Inflammatory macrophage treated with lipopolysaccharide for 1 hour (primary cell): ENCODE data around the gene GRAP.
"Not testable (repeated sequence)": the region's sequence is repeated elsewhere in the genome, so short reads cannot be mapped to it uniquely, and the experiment has no call there.

ENCODE experiments used
- DNase-seq, 2 donors: peaks; one replicate each; pipeline ENCODE4 v3.0.0-alpha.2; 2020 to 2022

Gene GRAP

GRCh38 chr17:19041871-19042270, 4.9 kb downstream of the GRAP start:
- not testable (repeated sequence) for DNase-seq

GRCh38 chr17:19040350-19040749, 6.4 kb downstream of the GRAP start:
- not testable (repeated sequence) for DNase-seq

- not testable (repeated sequence) for DNase-seq
These were observed 8.0 kb downstream of the GRAP start for GRCh38 chr17:19038730-19039129.

GRCh38 chr17:19038007-19038406, 8.8 kb downstream of the GRAP start:
- DNase-seq: not testable (repeated sequence)

- not testable (repeated sequence) for DNase-seq
These were observed 9.2 kb downstream of the GRAP start for GRCh38 chr17:19037547-19037946.

- DNase-seq: not testable (repeated sequence)
These were observed 10.6 kb downstream of the GRAP start for GRCh38 chr17:19036186-19036585.

- DNase-seq: not testable (repeated sequence)
These were observed 14.3 kb downstream of the GRAP start for GRCh38 chr17:19032377-19032988.

- not testable (repeated sequence) for DNase-seq
These were observed 15.0 kb downstream of the GRAP start for GRCh38 chr17:19031729-19032128.

GRCh38 chr17:19030771-19031449, 15.8 kb downstream of the GRAP start:
- DNase-seq: not testable (repeated sequence)

- not testable (repeated sequence) for DNase-seq
These were observed 17.0 kb downstream of the GRAP start for GRCh38 chr17:19029740-19030139.

GRCh38 chr17:19028671-19029070, 18.1 kb downstream of the GRAP start:
- not testable (repeated sequence) for DNase-seq

GRCh38 chr17:19024101-19025078, 22.4 kb downstream of the GRAP start:
- DNase-seq: no peak

GRCh38 chr17:19023209-19023999, 23.4 kb downstream of the GRAP start:
- no peak for DNase-seq

GRCh38 chr17:19022747-19023146, 24.0 kb downstream of the GRAP start:
- DNase-seq: no peak

- DNase-seq: no peak
These were observed 24.6 kb downstream of the GRAP start for GRCh38 chr17:19022128-19022527.

- DNase-seq: peak in 1 of 2 donors; percentile 5
These were observed 25.1 kb downstream of the GRAP start for GRCh38 chr17:19021622-19022083.

GRCh38 chr17:19021011-19021621, 25.6 kb downstream of the GRAP start:
- DNase-seq: not testable (repeated sequence)

- DNase-seq: no peak
These were observed 26.7 kb downstream of the GRAP start for GRCh38 chr17:19020016-19020415.

GRCh38 chr17:19019041-19019941, 27.5 kb downstream of the GRAP start:
- DNase-seq: no peak

GRCh38 chr17:19018600-19018950, 28.2 kb downstream of the GRAP start:
- no peak for DNase-seq
